Amygdala (tissue), 56 donors: ENCODE results near the gene SNRPD3.
A peak's percentile ranks its signal among the peaks of the same experiment; 100 is the strongest.
"Not testable (repeated sequence)": the region's sequence is repeated elsewhere in the genome, so short reads cannot be mapped to it uniquely, and the experiment has no call there.

Experiments
- DNase-seq, 56 donors: peaks; one replicate each; lab custom pipeline; 2025; lab: John Stamatoyannopoulos, UW

Gene SNRPD3

GRCh38 chr22:24589518-24590030 is 33.8 kb downstream of the SNRPD3 start:
- DNase-seq = no peak

GRCh38 chr22:24590596-24591173 is 34.9 kb downstream of the SNRPD3 start:
- DNase-seq = no peak

GRCh38 chr22:24591286-24591830 is 35.6 kb downstream of the SNRPD3 start:
- DNase-seq = no peak

- DNase-seq = peak in 2 of 56 donors; percentile 48 to 53
Observed at GRCh38 chr22:24592058-24592850, 36.5 kb downstream of the SNRPD3 start.

- peak in 49 of 56 donors; percentile 12 to 85 (median 52) for DNase-seq
Observed at GRCh38 chr22:24592851-24593558, 37.2 kb downstream of the SNRPD3 start, which contains the start of gene LRRC75B. TSS of gene LRRC75B (minus strand) at chr22:24593073. CDS start at chr22:24593039, 34 bp downstream.

GRCh38 chr22:24593559-24593835 is 37.7 kb downstream of the SNRPD3 start:
- not testable (repeated sequence) for DNase-seq

GRCh38 chr22:24593836-24594568 is 38.2 kb downstream of the SNRPD3 start:
- no peak for DNase-seq

GRCh38 chr22:24594569-24595120 is 38.8 kb downstream of the SNRPD3 start:
- no peak for DNase-seq

- DNase-seq = no peak
Observed at GRCh38 chr22:24595228-24595627, 39.4 kb downstream of the SNRPD3 start.

GRCh38 chr22:24595863-24596262 is 40.1 kb downstream of the SNRPD3 start:
- no peak for DNase-seq

GRCh38 chr22:24597076-24597475 is 41.3 kb downstream of the SNRPD3 start:
- not testable (repeated sequence) for DNase-seq

- no peak for DNase-seq
Observed at GRCh38 chr22:24599514-24599913, 43.7 kb downstream of the SNRPD3 start.

GRCh38 chr22:24599958-24600715 is 44.3 kb downstream of the SNRPD3 start:
- not testable (repeated sequence) for DNase-seq

GRCh38 chr22:24601217-24602104 is 45.7 kb downstream of the SNRPD3 start:
- peak in 2 of 56 donors; percentile 17 to 68 for DNase-seq

- not testable (repeated sequence) for DNase-seq
Observed at GRCh38 chr22:24602105-24602749, 46.4 kb downstream of the SNRPD3 start.

- DNase-seq = not testable (repeated sequence)
Observed at GRCh38 chr22:24602847-24603769, 47.3 kb downstream of the SNRPD3 start, which contains the start of gene GGT1. TSS of gene GGT1 (plus strand) at chr22:24603193. CDS start at chr22:24611082, 7,889 bp downstream.
